ENCODE measurements around the gene DDHD1. TPM values are rescaled to one million over a fixed set of nuclear protein-coding genes. Genes with fewer than 3 reads are reported as not detected.

The DDHD1 gene
- total RNA-seq, 1 experiment from 2014 or later = 20.0 TPM

- TF ChIP-seq CREM (CRISPR knock-in tag; IDR thresholded peaks at IDR 0.05) (no peak), ZNF219 (CRISPR knock-in tag; IDR thresholded peaks at IDR 0.05; ENCODE audit: borderline replicate concordance) (no peak), SP1 (CRISPR knock-in tag; conservative IDR thresholded peaks at IDR 0.05) (no peak), ZNF416 (CRISPR knock-in tag; IDR thresholded peaks at IDR 0.05) (no peak), SMAD3 (CRISPR knock-in tag; IDR thresholded peaks at IDR 0.05; ENCODE audit: borderline replicate concordance) (no peak), ZNF263 (CRISPR knock-in tag; IDR thresholded peaks at IDR 0.05; ENCODE audit: low read depth) (no peak), AFF4 (CRISPR knock-in tag; IDR thresholded peaks at IDR 0.05; ENCODE audit: borderline replicate concordance) (no peak)
- TF ChIP-seq, protein P1, sequence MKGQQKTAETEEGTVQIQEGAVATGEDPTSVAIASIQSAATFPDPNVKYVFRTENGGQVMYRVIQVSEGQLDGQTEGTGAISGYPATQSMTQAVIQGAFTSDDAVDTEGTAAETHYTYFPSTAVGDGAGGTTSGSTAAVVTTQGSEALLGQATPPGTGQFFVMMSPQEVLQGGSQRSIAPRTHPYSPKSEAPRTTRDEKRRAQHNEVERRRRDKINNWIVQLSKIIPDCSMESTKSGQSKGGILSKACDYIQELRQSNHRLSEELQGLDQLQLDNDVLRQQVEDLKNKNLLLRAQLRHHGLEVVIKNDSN (CRISPR knock-in tag; IDR thresholded peaks at IDR 0.05) = no peak
Observed at GRCh38 chr14:53037016-53037415, 116.1 kb downstream of the DDHD1 start (continued).

DNA sequence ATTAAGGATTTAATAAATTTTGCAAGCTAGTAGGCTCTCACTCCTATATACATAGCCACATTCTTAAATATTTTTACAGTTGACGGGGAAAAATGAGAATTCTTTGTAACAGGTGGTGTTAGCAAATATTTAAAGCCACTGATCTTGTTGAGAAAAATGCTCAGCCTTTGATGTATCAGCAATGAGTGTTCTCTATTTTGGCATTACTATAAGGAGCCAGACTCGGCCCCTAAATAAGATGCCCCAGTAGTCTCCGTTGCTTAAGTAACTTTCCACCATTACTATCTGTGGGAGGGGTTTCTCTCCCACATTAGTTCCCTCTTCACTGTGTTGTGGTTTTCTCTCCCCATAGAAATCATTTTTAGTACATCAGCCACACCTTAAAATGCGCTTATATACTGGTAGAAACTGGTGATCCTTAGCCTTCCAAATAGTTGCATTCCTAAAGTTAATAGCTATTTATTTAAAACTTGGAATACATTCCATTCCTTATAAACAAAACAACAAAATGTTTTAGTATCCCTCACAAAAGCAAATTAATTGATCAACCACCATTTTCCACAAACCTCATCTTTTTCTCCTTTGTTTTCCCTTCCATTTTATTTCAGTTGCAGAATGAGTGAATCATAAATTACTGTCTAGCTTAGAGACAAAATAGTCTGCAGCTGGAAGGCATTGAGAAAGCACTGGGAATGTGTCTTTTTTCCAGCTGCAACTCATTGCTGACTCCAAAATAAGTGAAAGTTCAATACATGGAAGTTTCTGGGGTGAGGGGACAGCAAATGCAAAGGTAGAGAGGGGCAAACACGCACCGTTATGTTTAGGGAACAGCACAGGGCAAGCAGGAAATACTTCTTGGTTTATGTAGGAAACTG is 117.5 kb downstream of the DDHD1 start:
- Mint-ChIP-seq H3K36me3 (peaks cover 23% of the 10 kb centered on the region), H3K27ac (no peak overlapping the region), H3K27me3 (ENCODE audit: low read depth) (no peaks in the 10 kb centered on the region), H3K4me3 (no peak overlapping the region), H3K4me1 (no peaks in the 10 kb centered on the region), H3K9me3 (peaks cover 6% of the 10 kb centered on the region; the same call in 1 of the 2 replicates)
- TF ChIP-seq, protein P2, sequence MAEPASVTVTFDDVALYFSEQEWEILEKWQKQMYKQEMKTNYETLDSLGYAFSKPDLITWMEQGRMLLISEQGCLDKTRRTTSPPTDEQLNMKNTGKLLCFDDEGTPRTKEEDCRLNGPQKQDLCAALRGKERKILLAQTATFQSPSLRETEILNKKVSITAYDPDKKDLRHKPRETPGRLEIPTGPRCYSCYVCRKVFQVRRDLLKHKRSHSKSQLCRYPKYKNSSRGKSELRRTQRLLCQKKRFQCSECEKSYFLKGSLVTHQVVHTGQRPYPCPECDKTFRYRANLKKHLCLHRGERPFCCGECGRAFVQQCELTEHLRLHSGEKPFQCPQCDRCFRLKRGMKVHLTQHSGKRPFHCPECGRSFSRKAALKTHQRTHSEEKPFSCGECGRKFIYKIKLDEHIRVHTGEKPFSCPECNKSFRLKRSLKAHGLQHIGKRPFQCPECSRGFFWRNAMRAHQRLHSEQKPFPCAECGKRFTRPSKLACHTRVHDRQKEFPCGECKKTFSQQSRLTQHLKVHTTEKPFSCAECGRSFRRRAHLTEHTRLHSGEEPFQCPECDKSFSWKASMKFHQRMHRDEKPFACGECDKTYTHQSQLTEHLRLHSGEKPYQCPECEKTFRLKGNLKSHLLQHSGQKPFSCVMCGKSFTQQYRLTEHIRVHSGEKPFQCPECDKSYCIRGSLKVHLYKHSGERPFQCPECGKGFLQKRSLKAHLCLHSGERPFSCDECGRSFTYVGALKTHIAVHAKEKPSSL (CRISPR knock-in tag; conservative IDR thresholded peaks at IDR 0.05) = no peak
- no peak for TF ChIP-seq ZNF219 (CRISPR knock-in tag; IDR thresholded peaks at IDR 0.05; ENCODE audit: borderline replicate concordance)
- CTCF ChIA-PET = no interaction called here
- POLR2A ChIA-PET = no interaction called here
- DNase-seq (ENCODE audit: low spot score) (no peak), ATAC-seq (no peak)

DNA sequence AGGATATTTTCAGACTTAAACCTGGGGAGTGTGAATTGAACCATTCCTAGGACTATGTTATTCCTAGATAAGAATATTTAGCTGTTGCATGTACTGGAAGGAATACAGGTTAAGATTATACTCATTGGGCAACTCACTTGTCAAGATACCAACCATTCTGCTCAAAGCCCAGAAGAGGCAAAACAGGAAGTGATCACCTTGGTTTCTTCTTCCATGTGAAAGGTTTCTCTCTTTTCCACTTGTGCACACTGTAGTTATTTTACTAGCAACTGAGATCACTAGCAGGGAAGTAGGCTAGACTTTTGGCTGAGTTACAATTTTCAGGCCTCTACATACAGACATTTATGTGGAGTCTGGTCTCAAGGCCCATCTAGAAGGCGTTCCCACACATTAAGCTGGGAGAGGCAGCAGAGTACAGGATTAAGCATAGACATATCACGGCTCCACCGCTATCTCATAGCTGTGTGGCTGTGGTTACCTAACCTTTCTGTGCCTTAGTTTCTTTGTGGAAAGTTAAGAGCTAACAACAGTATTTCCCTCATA is 118.4 kb downstream of the DDHD1 start:
- CTCF ChIA-PET = no interaction called here
- DNase-seq (ENCODE audit: low spot score) (no peak), ATAC-seq (no peak)
- peaks cover 23% of the 10 kb centered on the region for H3K36me3 Mint-ChIP-seq
- no peaks in the 10 kb centered on the region for H3K27me3 Mint-ChIP-seq (ENCODE audit: low read depth)
- H3K9me3 Mint-ChIP-seq = peaks cover 6% of the 10 kb centered on the region; the same call in 1 of the 2 replicates
- POLR2A ChIA-PET = no interaction called here
- 0 out of 2 replicates have a peak overlapping the region, but pooled peaks have one; percentile 42 for H3K27ac Mint-ChIP-seq
- no peaks in the 10 kb centered on the region for H3K4me1 Mint-ChIP-seq
- H3K4me3 Mint-ChIP-seq = no peak overlapping the region
- TF ChIP-seq ZNF532 (CRISPR knock-in tag; IDR thresholded peaks at IDR 0.05; ENCODE audit: borderline replicate concordance) (no peak), FOXJ3 (CRISPR knock-in tag; IDR thresholded peaks at IDR 0.05; ENCODE audit: borderline replicate concordance) (no peak), ZNF317 (CRISPR knock-in tag; IDR thresholded peaks at IDR 0.05; ENCODE audit: borderline replicate concordance, low read depth) (no peak), ZBTB43 (CRISPR knock-in tag; IDR thresholded peaks at IDR 0.05) (no peak), KAT7 (CRISPR knock-in tag; IDR thresholded peaks at IDR 0.05; ENCODE audit: borderline replicate concordance) (no peak), CREM (CRISPR knock-in tag; IDR thresholded peaks at IDR 0.05) (no peak)
- TF ChIP-seq, protein P3, sequence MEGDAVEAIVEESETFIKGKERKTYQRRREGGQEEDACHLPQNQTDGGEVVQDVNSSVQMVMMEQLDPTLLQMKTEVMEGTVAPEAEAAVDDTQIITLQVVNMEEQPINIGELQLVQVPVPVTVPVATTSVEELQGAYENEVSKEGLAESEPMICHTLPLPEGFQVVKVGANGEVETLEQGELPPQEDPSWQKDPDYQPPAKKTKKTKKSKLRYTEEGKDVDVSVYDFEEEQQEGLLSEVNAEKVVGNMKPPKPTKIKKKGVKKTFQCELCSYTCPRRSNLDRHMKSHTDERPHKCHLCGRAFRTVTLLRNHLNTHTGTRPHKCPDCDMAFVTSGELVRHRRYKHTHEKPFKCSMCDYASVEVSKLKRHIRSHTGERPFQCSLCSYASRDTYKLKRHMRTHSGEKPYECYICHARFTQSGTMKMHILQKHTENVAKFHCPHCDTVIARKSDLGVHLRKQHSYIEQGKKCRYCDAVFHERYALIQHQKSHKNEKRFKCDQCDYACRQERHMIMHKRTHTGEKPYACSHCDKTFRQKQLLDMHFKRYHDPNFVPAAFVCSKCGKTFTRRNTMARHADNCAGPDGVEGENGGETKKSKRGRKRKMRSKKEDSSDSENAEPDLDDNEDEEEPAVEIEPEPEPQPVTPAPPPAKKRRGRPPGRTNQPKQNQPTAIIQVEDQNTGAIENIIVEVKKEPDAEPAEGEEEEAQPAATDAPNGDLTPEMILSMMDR (IDR thresholded peaks at IDR 0.05) = no peak
